DMS114 treated with DMSO at 0.1 percent for 48 hours (cell line): Measurements from ENCODE around the gene PRRT1.

Experiments
- DNase-seq: peaks from one replicate; lab custom pipeline; 2025; ENCODE audit not compliant: unreplicated experiment; lab: John Stamatoyannopoulos, UW

Gene PRRT1

GRCh38 chr6:32175711-32176475 lies 24.2 kb upstream of the PRRT1 start, which contains the start of gene AGPAT1:
Gene AGPAT1 (minus strand): TSS chr6:32176084. CDS start chr6:32171496, 4,588 bp downstream.
- DNase-seq: peak; percentile 96

GRCh38 chr6:32175322-32175710 lies 23.6 kb upstream of the PRRT1 start:
- no peak for DNase-seq

- no peak for DNase-seq
These were observed 22.7 kb upstream of the PRRT1 start for GRCh38 chr6:32174416-32174815.

GRCh38 chr6:32173051-32173727 lies 21.4 kb upstream of the PRRT1 start:
- DNase-seq: no peak

GRCh38 chr6:32171234-32171633 lies 19.5 kb upstream of the PRRT1 start:
- DNase-seq: no peak

- no peak for DNase-seq
These were observed 18.6 kb upstream of the PRRT1 start for GRCh38 chr6:32170294-32170693.

GRCh38 chr6:32168807-32169591 lies 17.3 kb upstream of the PRRT1 start:
- DNase-seq: no peak

GRCh38 chr6:32168350-32168749 lies 16.6 kb upstream of the PRRT1 start:
- DNase-seq: no peak

GRCh38 chr6:32167761-32168262 lies 16.1 kb upstream of the PRRT1 start:
- DNase-seq: no peak

GRCh38 chr6:32167154-32167760 lies 15.5 kb upstream of the PRRT1 start:
- DNase-seq: no peak

- no peak for DNase-seq
These were observed 14.8 kb upstream of the PRRT1 start for GRCh38 chr6:32166411-32167061.

GRCh38 chr6:32164295-32164694 lies 12.6 kb upstream of the PRRT1 start, which contains the start of gene EGFL8:
Gene EGFL8 (plus strand): TSS chr6:32164595. CDS start chr6:32166166, 1,571 bp downstream.
- no peak for DNase-seq

- no peak for DNase-seq
These were observed 12.0 kb upstream of the PRRT1 start for GRCh38 chr6:32163559-32164258.

- DNase-seq: no peak
These were observed 6.3 kb upstream of the PRRT1 start for GRCh38 chr6:32158052-32158451.

- no peak for DNase-seq
These were observed 5.2 kb upstream of the PRRT1 start for GRCh38 chr6:32156891-32157290.

GRCh38 chr6:32154514-32155161 lies 2.9 kb upstream of the PRRT1 start:
- DNase-seq: peak; percentile 55

- DNase-seq: peak; percentile 94
These were observed 2.1 kb upstream of the PRRT1 start, which contains the start of gene PPT2 for GRCh38 chr6:32153564-32154513. Gene PPT2 (plus strand): TSS chr6:32154141. CDS start chr6:32154595, 454 bp downstream.
